OCI-M2 (cell line): ENCODE results near the gene TNFRSF6B.
"Not testable (repeated sequence)": the region's sequence is repeated elsewhere in the genome, so short reads cannot be mapped to it uniquely, and the experiment has no call there.

ENCODE experiments used
- DNase-seq: peaks from one replicate; lab custom pipeline; 2025; ENCODE audit not compliant: unreplicated experiment; lab: John Stamatoyannopoulos, UW

The TNFRSF6B gene

DNA sequence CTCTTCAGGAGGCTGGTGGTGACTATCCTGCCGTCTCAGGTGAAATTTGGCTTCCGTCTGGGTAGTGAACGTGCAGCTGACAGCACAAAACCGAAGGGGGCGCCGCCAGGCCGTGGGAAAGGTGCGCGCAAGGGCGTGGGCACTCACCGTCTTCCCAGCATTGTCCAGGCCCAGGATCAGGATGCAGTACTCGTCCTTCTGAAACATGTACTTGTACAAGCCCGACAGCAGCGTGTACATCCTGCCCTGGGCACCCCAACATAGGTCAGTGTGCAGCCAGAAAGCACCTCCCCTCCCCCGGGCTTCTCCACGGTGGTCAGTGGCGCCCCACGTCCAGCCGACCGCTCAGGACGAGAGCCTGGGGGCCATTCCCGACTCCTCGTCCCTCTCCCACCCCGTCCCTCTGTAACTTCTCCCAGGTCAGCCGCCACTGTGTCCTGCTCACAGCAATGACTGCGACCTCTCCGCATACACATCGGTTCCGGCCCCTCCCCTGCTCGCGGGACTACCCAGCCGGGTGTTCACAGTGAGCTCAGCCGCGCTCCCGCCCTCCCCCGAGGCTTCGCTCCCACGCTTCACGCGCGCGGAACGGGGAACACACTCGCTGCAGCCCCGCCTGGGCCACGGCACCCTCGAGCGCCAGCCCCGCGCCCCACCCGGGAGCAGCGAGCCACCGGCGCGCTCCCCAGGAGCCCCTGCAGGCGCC is 10.6 kb downstream of the TNFRSF6B start:
- DNase-seq = no peak

- DNase-seq = peak; percentile 24
Observed at GRCh38 chr20:63707558-63708300, 11.3 kb downstream of the TNFRSF6B start, which contains the start of the genes ARFRP1 and ZGPAT. Gene ARFRP1, minus strand, starts transcription at chr20:63707976. Its CDS starts 885 bp downstream, at chr20:63707091. Gene ZGPAT, plus strand, starts transcription at chr20:63708039. Its CDS starts 542 bp downstream, at chr20:63708581.

DNA sequence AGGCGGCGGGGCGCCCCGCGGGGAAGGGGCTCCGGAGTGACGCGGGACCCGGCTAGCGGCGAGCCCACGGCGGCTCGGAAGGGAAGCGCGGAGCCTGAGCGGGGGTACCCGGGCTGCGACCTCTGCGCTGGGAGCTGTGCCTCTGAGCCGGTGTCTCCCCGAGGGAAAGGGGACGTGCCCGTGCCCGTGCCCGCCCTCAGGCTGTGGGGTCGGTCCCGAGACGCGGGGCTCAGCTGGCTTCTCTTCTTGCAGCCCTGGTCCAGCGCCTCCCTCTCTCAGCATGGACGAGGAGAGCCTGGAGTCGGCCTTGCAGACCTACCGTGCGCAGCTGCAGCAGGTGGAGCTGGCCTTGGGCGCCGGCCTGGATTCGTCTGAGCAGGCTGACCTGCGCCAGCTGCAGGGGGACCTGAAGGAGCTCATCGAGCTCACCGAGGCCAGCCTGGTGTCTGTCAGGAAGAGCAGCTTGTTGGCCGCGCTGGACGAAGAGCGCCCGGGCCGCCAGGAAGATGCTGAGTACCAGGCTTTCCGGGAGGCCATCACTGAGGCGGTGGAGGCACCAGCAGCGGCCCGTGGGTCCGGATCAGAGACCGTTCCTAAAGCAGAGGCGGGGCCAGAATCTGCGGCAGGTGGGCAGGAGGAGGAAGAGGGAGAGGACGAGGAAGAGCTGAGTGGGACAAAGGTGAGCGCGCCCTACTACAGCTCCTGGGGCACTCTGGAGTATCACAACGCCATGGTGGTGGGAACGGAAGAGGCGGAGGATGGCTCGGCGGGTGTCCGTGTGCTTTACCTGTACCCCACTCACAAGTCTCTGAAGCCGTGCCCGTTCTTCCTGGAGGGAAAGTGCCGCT is 12.1 kb downstream of the TNFRSF6B start:
- no peak for DNase-seq

GRCh38 chr20:63709149-63709527 is 12.7 kb downstream of the TNFRSF6B start:
- no peak for DNase-seq

DNA sequence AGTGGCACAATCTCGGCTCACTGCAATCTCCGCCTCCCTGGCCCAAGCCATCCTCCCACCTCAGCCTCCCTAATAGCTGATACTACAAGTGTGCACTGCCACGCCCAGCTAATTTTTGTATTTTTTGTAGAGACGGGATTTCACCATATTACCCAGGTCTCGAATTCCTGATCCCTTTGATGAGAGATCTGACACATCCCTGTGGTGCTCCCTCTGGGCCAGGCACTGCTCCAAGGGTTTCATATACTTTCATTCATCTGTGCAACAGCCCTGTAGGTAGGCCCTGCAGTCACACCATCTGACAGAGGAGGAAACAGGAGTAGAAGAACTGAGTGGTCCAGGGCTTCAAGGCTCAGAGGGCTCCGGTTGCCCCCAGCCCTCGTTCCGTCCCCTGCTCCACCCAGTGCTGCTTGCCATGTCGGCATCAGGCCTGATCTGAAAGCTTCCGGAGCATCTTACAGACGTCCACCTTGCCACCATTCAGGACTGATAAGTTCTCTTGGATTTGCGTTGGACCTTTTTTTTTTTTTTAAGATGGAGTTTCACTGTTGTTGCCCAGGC is 14.7 kb downstream of the TNFRSF6B start:
- no peak for DNase-seq

GRCh38 chr20:63712191-63712590 is 15.7 kb downstream of the TNFRSF6B start:
- DNase-seq = no peak

DNA sequence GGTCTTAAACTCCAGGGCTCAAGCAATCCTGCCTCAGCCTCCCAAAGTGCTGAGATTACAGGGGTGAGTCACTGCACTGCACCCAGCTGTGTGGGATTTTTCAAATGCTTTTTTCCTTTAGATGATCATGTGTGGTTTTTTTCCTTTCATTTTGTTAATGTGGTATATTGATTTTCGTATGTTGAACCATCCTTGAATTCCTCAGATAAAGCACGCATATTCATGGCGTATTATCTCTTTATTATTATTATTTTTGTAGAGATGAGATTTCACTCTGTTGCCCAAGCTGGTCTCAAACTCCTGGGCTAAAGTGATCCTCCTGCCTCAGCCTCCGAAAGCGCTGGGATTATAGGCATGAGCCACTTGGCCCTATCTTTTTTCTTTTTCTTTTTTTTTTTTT is 18.4 kb downstream of the TNFRSF6B start:
- no peak for DNase-seq

- no peak for DNase-seq
Observed at GRCh38 chr20:63718996-63719395, 22.5 kb downstream of the TNFRSF6B start.

DNA sequence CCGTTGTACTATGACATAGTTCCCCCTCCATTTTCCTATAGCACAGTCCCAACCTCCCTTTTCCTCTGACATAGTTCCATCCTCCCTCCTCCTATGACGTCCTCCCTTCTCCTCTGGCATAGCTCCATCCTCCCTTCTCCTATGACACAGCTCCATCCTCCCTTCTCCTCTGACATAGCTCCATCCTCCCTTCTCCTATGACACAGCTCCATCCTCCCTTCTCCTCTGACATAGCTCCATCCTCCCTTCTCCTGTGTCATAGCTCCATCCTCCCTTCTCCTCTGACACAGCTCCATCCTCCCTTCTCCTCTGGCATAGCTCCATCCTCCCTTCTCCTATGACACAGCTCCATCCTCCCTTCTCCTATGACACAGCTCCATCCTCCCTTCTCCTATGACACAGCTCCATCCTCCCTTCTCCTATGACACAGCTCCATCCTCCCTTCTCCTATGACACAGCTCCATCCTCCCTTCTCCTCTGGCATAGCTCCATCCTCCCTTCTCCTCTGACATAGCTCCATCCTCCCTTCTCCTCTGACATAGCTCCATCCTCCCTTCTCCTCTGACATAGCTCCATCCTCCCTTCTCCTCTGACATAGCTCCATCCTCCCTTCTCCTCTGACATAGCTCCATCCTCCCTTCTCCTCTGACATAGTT is 26.6 kb downstream of the TNFRSF6B start:
- DNase-seq = not testable (repeated sequence)

DNA sequence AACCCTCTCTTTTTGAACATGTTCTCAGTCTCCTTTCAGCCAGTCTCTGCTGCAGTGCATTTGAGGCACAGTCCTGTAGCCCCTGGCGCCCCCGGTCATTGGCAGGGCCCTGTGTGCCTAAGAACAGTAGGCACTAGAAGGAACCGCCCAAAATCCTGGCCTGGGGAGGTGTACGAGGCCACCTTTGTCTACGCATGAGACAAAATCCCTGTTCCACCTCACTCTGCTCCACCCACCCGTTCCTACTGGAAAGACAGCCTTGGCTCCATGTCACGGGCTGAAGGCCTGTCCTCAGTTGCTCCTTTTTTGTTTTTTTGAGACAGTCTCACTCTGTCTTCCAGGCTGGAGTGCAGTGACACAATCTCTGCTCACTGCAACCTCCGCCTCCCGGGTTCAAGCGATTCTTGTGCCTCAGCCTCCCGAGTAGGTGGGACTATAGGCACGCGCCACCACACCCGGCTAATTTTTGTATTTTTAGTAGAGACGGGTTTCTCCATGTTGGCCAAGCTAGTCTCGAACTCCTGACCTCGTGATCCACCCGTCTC is 33.8 kb downstream of the TNFRSF6B start:
- DNase-seq = not testable (repeated sequence)

GRCh38 chr20:63731410-63731809 is 35.0 kb downstream of the TNFRSF6B start:
- no peak for DNase-seq

GRCh38 chr20:63732118-63733095 is 36.0 kb downstream of the TNFRSF6B start:
- DNase-seq = no peak

- DNase-seq = no peak
Observed at GRCh38 chr20:63733117-63733516, 36.7 kb downstream of the TNFRSF6B start.

DNA sequence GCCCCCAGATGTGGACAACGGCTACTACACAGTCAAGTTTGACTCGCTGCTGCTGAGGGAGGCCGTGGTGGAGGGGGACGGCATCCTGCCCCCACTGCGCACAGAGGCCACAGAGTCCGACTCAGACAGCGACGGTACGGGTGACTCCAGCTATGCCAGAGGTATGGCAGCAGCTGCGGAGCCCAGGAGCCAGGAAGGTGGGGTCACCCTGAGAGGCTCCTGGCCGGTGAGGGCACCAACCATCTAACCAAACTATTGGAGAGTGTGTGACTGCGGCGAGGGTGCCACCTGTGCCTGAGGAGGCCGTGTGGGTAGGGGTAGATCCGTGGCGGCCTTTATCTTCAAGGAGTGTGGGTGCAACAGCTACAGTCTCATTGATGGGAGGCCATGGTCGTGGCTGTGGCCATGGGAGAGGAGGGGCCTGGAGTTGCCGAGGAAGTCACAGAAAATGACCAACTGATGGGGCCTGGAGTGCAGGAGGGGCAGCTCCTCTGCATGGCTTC is 37.2 kb downstream of the TNFRSF6B start:
- no peak for DNase-seq

DNA sequence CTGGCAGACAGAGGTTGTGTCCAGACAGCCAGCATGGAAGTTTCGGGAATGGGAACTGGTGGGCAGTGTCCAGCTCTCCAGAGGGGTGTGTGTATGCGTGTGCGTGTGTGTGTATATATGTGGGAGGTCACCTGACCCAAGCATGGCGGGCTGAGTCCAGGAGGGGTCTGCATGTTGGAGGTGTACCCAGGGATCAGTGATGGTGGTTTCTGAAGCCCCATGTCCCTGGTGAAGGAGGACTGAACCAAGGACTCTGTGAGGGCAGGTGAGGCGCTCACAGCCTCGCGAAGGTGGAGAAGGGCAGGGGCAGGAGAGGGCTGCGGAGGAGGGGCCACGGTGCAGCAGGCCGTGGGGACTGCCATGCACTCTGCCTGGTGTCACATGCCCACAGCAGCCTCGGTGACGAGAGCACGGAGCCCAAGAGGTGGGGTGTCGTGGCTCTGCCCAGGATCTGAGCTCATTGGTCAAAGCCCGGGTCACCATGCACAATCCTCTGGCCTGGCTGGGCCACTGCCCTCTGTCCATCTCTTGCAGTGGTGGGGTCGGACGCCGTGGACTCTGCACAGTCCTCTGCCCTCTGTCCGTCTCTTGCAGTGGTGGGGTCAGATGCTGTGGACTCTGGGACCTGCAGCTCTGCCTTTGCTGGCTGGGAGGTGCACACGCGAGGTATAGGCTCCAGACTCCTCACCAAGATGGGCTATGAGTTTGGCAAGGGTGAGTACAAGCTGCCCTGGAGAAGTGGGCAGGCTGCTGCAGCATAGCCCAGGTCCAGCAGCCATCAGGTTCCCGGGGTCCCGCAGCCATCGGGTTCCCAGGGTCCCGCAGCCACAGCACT is 37.9 kb downstream of the TNFRSF6B start:
- DNase-seq = no peak

DNA sequence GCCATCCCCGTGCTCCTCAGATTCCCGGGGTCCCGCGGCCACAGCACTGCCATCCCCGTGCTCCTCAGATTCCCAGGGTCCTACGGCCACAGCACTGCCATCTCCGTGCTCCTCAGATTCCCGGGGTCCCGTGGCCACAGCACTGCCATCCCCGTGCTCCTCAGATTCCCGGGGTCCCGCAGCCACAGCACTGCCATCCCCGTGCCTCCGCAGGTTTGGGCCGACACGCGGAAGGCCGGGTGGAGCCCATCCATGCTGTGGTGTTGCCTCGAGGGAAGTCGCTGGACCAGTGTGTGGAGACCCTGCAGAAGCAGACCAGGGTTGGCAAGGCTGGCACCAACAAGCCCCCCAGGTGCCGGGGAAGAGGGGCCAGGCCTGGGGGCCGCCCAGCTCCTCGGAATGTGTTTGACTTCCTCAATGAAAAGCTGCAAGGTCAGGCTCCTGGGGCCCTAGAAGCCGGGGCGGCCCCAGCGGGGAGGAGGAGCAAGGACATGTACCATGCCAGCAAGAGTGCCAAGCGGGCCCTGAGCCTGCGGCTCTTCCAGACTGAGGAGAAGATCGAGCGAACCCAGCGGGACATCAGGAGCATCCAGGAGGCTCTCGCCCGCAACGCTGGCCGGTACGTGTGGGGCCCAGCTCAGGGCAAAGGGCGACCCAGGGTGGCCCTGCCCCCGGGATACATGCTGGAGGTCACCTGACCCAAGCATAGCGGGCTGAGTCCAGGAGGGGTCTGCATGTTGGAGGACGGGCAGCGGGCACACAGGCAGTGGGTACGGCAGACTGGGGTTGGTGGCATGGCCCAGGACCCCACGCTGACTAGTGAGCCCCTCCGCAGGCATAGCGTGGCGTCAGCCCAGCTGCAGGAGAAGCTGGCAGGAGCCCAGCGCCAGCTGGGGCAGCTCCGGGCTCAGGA is 38.8 kb downstream of the TNFRSF6B start:
- DNase-seq = no peak
